LNCaP clone FGC (cell line): ENCODE results near the gene TMEM106B.
"Not testable (repeated sequence)": the region's sequence is repeated elsewhere in the genome, so short reads cannot be mapped to it uniquely, and the experiment has no call there.

Experiments
- DNase-seq: peaks from one replicate; pipeline ENCODE4 v3.0.0-alpha.2; 2011; ENCODE audit warnings: low read depth
- H3K4me3 ChIP-seq: 2 replicates; pipeline ENCODE4 v1.5.1; 2011; ENCODE audit warnings: mild to moderate bottlenecking, low read depth, low read length, control low read depth
- TF ChIP-seq, protein P1 (sequence below): IDR thresholded peaks from 2 replicates; pipeline ENCODE4 v1.5.1; 2012; ENCODE audit warnings: mild to moderate bottlenecking; ENCODE audit not compliant: control insufficient read depth, insufficient read depth; ENCODE audit errors: extremely low read depth

The TMEM106B gene

DNA sequence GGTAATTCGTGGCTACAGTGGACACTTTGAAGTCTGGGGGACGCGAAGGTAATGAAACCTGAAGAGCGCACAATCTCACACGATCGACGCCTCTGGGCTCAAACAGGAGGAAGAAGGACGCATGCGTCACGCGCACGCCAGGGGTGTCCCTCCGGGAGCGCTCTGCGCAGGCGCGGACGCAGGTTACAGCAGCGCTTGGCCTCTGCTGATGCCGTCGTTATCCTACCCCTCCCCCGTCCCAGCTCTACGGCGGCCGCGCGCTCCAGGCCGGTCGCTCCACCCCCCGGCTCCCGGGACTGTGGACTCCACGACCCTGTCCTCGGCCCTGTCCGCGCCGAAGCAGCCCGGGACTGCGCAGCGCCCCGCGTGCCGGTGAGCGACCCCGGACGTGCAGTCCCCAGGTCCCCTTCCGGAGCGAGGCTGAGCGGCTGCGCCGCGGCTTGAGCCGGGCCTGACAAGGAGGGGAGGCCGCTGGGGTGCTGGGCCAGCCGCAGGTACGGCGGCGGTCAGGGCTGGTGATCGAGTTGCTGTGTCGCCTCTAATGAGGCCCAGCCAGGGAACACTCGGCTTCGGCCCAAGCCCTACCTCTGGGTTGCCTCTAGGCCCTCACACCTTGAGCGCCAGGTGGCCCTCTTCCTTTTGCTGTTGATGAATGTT is at the start of gene TMEM106B:
TMEM106B (plus strand) TSS at position 241 of the 657 bp plus-strand sequence. CDS start 3,517 bp downstream, outside the sequence.
- H3K4me3 ChIP-seq: peak within 1 kb of the TSS; percentile 69
- DNase-seq: peak; percentile 86
- TF ChIP-seq, protein P1, sequence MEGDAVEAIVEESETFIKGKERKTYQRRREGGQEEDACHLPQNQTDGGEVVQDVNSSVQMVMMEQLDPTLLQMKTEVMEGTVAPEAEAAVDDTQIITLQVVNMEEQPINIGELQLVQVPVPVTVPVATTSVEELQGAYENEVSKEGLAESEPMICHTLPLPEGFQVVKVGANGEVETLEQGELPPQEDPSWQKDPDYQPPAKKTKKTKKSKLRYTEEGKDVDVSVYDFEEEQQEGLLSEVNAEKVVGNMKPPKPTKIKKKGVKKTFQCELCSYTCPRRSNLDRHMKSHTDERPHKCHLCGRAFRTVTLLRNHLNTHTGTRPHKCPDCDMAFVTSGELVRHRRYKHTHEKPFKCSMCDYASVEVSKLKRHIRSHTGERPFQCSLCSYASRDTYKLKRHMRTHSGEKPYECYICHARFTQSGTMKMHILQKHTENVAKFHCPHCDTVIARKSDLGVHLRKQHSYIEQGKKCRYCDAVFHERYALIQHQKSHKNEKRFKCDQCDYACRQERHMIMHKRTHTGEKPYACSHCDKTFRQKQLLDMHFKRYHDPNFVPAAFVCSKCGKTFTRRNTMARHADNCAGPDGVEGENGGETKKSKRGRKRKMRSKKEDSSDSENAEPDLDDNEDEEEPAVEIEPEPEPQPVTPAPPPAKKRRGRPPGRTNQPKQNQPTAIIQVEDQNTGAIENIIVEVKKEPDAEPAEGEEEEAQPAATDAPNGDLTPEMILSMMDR: peak; percentile 59

DNA sequence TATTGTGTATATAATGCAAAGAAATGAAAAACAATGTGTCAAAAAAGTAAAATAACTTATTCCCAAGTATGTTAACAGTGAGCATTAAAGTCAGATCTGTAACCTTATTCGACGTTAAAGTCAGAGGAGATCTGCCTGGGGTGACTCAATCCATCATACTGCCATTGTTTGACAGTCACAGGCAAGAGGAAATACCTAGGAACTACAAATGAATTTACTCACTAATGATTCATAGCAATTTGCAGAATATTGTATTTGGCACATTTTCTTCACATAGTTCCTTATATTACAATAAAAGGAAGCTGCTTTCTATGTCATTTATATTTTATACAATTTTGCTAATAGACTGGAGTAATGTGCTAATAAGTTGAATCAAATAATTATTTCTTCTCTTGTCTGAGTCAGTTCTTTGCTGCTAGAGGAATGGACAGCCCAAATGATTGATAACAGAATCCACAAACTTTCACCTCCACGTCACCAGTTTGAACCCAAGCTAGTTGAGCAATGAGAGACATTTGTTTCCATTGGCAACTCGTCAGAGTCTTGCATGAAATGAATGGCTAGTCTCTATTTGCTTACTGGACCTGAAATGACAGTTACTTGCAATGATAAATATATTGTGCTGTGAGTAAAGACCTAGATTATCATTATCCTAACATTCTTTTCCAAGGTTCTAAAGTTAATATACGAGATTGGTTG is 48.5 kb upstream of the TMEM106B start:
- DNase-seq: no peak
- H3K4me3 ChIP-seq: no peak overlapping the region
- TF ChIP-seq, protein P1: no peak

DNA sequence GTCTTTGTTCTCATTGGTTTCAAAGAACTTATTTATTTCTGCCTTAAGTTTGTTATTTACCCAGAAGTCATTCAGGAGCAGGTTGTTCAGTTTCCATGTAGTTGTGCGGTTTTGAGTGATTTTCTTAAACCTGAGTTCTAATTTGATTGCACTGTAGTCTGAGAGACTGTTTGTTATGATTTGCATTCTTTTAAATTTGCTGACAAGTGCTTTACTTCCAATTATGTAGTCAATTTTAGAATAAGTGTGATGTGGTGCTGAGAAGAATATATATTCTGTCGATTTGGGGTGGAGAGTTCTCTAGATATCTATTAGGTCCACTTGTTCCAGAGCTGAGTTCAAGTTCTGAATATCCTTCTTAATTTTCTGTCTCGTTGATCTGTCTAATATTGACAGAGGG is 43.0 kb upstream of the TMEM106B start:
- DNase-seq, H3K4me3 ChIP-seq: not testable (repeated sequence)

DNA sequence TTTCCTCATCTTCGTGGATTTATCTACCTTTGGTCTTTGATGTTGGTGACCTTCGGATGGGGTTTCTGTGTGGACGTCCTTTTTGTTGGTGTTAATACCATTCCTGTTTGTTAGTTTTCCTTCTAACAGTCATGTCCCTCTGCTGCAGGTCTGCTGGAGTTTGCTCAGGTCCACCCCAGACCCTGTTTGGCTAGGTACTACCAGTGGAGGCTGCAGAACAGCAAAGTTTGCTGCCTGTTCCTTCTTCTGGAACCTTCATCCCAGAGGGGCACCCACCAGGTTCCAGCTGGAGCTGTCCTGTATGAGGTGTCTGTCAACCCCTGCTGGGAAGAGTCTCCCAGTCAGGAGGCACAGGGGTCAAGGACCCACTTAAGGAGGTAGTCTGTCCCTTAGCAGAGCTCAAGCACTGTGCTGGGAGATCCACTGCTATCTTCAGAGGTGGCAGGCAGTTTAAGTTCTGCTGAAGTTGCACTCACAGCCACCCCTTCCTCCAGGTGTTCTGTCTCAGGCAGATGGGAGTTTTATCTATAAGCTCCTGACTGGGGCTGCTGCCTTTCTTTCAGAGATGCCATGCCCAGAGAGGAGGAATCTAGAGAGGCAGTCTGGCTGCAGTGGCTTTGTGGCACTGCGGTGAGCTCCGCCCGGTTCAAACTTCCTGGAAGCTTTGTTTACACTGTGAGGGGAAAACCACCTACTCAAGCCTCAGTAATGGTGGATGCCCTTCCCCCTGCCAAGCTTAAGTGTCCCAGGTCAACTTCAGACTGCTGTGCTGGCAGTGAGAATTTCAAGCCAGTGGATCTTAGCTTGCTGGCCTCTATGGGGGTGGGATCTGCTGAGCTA is 40.9 kb upstream of the TMEM106B start:
- DNase-seq, H3K4me3 ChIP-seq: not testable (repeated sequence)

DNA sequence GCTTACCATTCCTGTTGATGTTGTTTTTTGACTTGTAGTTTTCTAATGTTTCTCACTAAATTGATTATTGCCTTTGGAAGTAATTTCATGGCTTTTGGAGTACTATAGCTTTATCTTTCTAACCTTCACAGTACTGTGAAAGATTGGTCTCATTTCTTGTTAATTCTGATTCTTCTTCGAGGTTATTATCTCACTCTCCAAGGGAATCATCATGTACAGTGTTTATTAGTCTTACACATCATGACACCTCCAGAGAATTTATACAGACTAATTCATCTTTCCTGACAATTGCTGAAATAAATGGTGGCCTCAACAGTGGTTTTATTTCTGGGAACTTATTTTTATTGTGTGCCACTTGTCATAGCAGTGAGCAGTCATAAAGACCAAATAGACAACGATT is 37.4 kb upstream of the TMEM106B start:
- TF ChIP-seq, protein P1: no peak
- DNase-seq: no peak
- no peak overlapping the region for H3K4me3 ChIP-seq

DNA sequence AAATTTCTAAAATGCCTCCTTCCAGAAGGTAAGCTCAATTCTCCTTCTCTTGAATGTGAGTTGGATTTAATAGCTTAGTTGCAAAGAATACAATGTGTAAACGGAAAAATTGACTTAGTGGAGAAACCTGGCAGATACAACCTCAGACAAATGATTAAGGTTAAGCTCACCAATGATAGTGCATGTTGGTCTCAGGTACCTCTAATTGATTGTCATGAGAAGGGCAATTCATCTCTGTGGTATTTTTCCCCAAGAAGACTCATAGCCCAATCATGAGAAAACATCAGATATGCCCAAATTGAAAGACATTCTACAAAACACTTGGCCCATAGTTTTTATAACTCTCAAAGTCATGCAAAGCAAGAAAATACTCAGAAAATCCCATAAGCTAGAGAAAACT is 36.2 kb upstream of the TMEM106B start:
- TF ChIP-seq, protein P1: no peak
- H3K4me3 ChIP-seq: no peak overlapping the region
- DNase-seq: no peak

DNA sequence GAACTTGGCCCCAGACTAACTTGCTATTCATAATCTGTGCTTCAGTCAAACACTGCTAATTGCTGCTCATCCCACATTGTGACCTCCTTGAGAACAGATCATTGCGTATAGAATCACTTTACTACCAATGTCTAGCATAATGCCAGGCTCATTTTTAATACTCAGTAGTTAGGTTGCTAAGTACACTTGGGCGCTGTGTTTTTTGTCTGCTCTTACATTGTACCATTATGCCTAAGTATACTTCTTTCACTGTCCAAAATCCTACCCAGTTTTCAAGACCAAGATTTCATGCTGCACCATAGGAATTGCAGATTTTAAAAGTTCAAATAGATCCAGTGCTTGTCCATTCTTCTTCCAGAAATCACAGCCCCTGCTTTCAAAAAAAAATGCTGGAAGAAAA is 32.8 kb upstream of the TMEM106B start:
- H3K4me3 ChIP-seq: no peak overlapping the region
- DNase-seq: no peak
- TF ChIP-seq, protein P1: no peak

DNA sequence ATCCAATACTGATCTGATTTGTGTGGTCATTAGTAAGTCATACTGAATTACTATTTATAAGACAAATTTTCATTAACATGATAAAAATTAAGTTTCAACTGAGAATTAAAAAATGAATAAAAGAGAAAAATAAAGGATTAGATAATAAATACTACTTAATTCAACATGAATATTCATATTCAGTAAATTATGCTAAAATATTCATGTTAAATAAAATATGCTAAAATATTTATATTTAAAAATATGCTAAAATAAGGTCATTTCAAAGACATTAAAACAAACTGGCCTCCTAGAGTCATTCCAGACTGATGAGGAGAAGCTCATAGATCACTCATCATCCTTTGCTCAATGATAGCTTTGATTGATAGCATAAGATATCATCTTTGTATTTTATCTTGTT is 16.7 kb upstream of the TMEM106B start:
- TF ChIP-seq, protein P1: no peak
- no peak overlapping the region for H3K4me3 ChIP-seq
- DNase-seq: no peak
